H1 (cell line): ENCODE results near the gene CALU. TPM values are rescaled to one million over a fixed set of nuclear protein-coding genes. Genes with fewer than 3 reads are reported as not detected.

Experiments used
- KDM5A ChIP-seq: fragments of 200-600 bp; IDR thresholded peaks from 2 replicates; pipeline ENCODE4 v1.7.1; 2012; ENCODE audit warnings: mild to moderate bottlenecking, low read length, inconsistent platforms, mixed read lengths
- POLR2A ChIP-seq, 2 experiments: IDR thresholded peaks; 1 replicate in 1 of 2; 2 replicates in 1 of 2; pipeline ENCODE4 v1.6.1; 2011; ENCODE audit warnings: low read depth in 2 of 2, low read length in 2 of 2, mild to moderate bottlenecking in 2 of 2; ENCODE audit errors: control extremely low read depth in 1 of 2
- RXRA ChIP-seq: IDR thresholded peaks from 2 replicates; pipeline ENCODE4 v1.6.1; 2011; ENCODE audit warnings: low read depth, mild to moderate bottlenecking, low read length, moderate library complexity; ENCODE audit not compliant: insufficient read depth
- SP1 ChIP-seq: IDR thresholded peaks from 2 replicates; pipeline ENCODE4 v1.6.1; 2011; ENCODE audit warnings: low read depth, low read length
- SP2 ChIP-seq: IDR thresholded peaks from 2 replicates; pipeline ENCODE4 v1.6.1; 2012; ENCODE audit warnings: mild to moderate bottlenecking, low read length, inconsistent platforms
- TAF7 ChIP-seq: optimal IDR thresholded peaks from 2 replicates; pipeline ENCODE3; 2011; ENCODE audit warnings: low read depth, mild to moderate bottlenecking, inconsistent platforms, low read length, moderate library complexity, borderline replicate concordance
- polyA plus RNA-seq, 7 experiments: library from polyadenylated mRNA; depleted of rRNA in 3 of 7; stranded (reverse) in 5 of 7; unstranded in 2 of 7; fragments of >200 nt in 5 of 7; fragments of 200-250 nt in 2 of 7; gene quantifications; 1 replicate in 5 of 7; 2 replicates in 1 of 7; 4 replicates in 1 of 7; pipeline versions ENCODE4 v1.2.1 to v1.2.3, GENCODE V29; 2011 to 2013; ENCODE audit warnings: missing spikeins in 2 of 7, mixed read lengths in 2 of 7
- total RNA-seq: library from RNA; stranded (reverse); fragmentation: NEBNext Ultra II Directional; extraction: Animal tissue kit (Norgen Biotek cat#: 25700); gene quantifications from 2 replicates; pipeline ENCODE4 v1.2.1, GENCODE V29; 2021

The CALU gene
- total and polyA plus RNA-seq, 2 of the 8 experiments (the other 6 are each of a cell fraction or from before 2014, with no cell fraction given), result 67.2 to 170 TPM

DNA sequence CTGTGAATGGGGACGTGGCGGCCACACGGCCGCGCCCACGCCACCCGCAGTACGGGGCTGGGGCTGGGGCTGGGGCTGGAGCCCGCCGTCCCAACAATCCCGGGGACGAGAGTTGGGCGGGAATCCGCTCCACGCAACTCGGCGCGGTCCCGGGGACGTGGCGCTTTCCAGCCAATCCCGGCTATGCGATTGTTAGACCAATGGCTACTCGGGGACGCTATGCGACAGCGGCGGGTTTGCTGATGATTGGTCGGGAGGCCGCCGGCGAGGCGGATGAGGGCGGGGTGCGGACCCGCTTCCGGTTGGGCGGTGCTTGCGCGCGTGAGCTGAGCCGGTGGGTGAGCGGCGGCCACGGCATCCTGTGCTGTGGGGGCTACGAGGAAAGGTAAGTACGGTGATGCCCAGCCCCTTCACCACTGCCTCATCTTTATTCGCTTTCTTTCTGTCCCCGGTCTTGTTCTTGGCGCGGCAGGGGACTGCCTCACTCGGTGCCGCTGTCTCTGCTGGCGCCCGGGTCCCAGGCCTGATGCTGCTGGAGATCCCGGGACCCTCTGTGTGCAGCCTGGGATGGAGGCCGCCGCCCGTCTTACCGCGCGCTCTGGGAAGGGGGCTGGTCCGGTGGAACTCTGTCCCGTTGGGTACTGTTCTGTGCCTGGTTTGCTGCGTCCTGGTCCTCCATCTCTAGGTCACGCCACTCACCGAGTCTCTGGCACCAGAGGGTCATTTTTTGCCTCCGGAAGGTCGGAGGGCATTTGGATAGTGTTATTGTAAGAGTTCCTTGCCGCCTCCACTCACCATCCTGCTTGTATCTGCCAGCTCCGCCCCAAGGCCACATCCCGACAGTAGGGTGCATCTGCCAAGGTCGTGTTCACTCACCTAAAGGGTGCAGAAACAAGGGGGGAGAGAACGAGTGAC is at the start of gene CALU (continued):
- peak; percentile 26 for TF ChIP-seq TAF7
- TF ChIP-seq POLR2A (IDR thresholded peaks at IDR 0.05; ENCODE audit: control extremely low read depth in 1 of 2, low read depth in 2 of 2, low read length in 2 of 2), result peak; percentile 60 to 93
- peak; percentile 89 for TF ChIP-seq SP1
- TF ChIP-seq KDM5A, result 0 out of 2 replicates have a peak, but pooled peaks have one; percentile 32
- no peak for TF ChIP-seq RXRA
- TF ChIP-seq SP2, result peak; percentile 33; the same call in 1 of the 2 replicates
